ENCODE data around the gene TMEM129.

GRCh38 chr4:1756893-1757779 lies 36.0 kb upstream of the TMEM129 start:
- TF ChIP-seq CTCF (conservative IDR thresholded peaks at IDR 0.05) (no peak), EZH2 (IDR thresholded peaks at IDR 0.05; ENCODE audit: low read depth) (no peak)

Measured in PC-9 (cell line).